GM19324 (cell line): ENCODE results near the gene IL13.
"Not testable (repeated sequence)": the region's sequence is repeated elsewhere in the genome, so short reads cannot be mapped to it uniquely, and the experiment has no call there.

Source experiments
- ATAC-seq: cut with Tn5 transposase; IDR thresholded peaks from one replicate; pipeline ENCODE4 v1.9.1; 2021; ENCODE audit warnings: mild to moderate bottlenecking, moderate library complexity; ENCODE audit not compliant: unreplicated experiment, low FRiP score

The IL13 gene

DNA sequence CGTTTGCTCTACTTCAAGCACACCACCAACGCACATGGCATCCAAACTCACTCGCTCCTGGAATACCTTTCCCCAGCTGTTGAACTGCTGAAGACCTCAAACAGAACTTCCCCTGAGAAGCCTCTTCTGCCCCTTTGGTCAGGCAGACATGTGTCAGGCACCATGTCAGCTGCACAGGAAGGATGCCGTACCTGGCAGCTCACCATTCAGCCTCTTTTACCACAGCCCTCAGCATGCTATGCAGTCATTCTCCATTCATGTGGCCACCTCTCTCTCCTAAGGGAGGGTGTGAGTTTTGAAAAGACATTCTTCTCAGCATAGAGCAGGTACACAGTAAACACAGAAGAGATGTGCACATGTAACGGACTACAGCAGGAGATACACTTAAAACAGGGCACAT is 30.0 kb downstream of the IL13 start:
- ATAC-seq: peak; percentile 34

DNA sequence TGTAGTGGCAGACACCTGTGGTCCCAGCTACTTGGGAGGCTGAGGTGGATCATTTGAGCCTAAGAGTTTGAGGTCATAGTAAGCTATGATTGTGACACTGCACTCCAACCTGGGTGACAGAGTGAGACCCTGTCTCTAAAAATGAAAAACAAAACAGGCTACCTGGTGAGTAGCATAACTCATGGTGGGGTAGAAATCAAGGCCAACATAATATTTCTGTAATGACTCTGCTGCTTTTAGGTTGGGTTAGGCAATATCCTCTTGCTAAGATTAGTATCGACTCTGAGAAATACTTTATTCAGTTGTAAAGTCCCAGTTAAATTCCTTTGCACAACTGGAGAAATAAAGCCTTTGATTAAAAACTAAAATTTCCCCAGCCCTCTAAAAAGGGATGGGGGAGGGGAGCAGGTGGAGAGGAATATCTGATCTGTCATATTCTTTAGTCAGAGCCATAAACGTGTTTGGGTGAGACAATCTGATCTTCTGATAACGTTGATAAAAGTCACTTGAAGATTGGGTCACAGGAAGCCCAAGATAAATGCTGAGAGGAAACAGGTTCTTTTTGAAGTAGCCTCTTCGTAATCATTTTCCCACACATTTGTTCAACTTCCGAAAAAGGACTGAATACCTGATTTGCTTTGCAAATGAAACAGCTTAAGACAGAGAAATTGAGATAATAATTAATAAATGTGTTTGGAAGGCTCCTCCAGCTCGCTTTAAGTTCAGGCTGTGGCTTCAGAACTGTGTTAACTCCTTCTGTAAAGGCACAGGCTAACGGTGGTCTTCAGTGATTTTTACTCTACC is 30.8 kb downstream of the IL13 start:
- no peak for ATAC-seq

DNA sequence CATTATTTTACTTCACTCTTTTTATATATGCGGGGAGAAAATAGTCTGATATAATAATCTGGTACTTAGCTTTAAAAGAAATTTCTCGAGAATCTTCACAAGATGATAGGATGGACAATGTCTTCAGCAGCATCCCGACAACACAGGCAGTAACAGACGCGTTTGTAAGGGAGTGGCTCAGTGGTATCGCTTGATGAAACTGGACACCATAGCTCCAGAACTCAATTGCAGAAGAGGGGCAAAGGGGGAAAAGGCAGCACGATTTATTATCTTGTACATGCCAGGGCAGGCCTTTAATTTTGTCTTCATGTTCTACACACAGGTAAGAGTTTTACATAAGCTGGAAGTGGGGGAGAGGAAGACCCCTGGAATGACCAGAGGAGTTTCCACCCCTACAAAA is 31.5 kb downstream of the IL13 start:
- no peak for ATAC-seq

DNA sequence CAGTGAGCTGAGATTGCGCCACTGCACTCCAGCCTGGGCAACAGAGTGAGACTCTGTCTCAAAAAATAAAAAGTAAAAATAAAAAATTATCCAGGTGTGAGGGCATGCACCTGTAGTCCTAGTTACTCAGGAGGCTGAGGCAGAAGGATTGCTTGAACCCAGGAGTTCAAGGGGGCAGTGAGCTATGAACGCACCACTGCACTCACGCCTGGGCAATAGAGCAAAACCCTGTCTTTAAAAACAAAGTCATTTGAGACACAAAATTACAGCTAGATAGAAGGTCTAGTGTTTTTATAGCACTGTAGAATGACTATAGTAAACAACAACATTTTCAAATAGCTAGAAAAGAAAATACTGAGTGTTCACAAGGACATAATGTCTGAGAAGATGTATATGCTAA is 32.2 kb downstream of the IL13 start:
- no peak for ATAC-seq

DNA sequence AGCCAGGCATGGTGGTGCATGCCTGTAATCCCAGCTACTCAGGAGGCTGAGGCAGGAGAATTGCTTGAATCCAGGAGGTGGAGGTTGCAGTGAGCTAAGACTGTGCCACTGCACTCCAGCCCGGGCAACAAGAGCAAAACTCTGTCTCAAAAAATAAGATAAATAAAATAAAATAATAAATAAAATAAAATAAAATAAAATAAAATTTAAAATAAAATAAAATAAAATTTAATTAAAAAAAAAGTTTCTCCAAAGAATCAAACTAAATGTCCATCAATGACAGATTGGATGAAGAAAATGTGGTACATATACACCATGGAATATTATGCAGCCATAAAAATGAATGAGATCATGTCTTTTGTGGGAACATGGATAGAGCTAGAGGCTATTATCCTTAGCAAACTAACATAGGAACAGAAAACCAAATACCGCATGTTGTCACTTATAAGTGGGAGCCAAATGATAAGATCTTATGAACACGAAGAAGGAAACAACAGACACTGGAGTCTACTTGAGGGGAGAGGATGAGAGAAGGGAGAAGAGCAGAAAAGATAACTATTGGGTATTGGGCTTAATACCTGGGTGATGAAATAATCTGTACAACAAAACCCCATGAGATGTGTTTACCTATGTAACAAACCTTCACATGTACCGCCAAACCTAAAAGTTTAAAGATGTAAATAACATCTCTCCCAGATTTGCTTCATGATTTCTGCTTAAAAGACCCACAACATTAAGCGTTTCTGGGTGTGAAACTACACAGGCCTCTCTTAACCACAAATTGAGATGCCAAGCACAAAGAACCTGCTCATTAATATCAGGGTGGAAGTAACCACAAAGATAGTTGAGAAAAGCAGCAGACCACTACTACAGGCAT is 34.0 kb downstream of the IL13 start:
- ATAC-seq: not testable (repeated sequence)

DNA sequence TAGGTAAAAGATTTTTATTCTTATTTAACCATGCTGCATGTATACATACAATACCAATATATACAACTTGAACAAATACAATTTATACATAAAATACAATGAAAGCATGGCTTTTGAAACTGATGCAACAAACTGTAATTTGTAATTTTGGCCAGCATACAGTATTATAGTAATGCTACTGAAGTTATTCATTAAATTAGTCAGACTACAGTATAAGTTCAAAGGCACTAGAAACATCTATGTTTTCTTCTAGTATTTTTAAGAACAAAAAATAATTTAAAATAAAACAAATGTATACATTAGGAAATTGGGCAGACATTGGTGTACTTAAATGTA is 34.6 kb downstream of the IL13 start:
- no peak for ATAC-seq

DNA sequence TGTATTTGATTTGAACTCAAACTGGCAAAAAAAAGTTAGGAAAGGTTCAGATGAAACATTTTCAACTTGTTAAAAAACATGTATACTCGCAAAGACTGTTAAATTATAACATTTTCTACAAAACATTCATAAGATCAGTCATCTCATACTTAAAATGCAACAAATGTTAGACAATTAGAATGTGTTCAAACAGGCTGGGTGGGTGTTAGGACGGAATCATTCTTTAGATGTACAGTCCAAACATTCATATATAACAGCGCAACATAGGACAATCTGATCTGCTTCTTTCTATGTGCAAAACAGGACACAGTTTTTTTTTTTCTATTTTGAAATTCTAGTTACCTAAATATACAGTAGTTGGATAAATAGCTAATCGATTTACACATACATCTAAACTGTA is 38.0 kb downstream of the IL13 start:
- no peak for ATAC-seq

DNA sequence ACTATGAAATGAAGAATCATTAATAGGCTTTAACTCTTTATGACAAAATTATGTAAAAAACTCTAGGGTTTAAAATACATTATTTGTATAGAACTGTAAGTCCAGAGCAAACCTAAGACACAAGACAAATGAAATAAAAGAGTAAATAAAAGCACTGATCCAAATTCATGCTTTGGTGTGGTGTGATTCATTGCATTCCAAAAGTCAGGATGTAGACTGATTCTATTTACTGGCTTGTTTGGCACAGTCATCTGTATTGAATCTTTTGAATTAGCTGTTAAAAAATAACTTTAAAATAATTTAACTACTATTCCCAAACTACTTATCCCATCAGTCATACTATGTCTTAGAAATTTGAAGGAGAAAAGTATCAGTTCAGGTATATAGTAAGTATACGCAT is 46.9 kb downstream of the IL13 start:
- ATAC-seq: no peak

DNA sequence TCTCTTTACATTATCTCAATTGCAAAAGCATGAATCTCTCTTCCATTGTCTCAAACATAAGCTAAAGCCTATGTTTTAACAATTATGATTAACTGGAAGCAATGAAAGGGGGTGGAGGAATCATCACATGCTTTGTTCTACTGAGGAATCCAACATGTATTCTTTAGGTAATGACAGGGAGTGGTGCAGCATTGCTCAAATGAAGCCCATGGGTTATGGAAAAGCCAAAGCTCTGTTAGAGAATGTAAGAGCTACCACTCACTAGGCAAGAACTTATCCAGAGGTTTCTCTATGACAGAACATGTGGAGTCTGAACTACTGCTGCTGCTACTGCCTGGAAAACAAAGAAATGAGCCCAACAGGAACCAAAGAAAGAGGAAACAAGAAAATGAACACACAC is 50.7 kb downstream of the IL13 start:
- ATAC-seq: no peak
